IPS-18a (cell line): ENCODE data around the gene DENND4B.

Experiments used
- H3K27ac ChIP-seq: one replicate; pipeline ENCODE4 v1.5.1; 2013; ENCODE audit warnings: low read length
- H3K27me3 ChIP-seq: one replicate; pipeline ENCODE4 v1.6.1; 2013; ENCODE audit warnings: mild to moderate bottlenecking, low read length; ENCODE audit not compliant: control insufficient read depth, insufficient read depth
- H3K36me3 ChIP-seq: one replicate; pipeline ENCODE4 v1.6.1; 2013; ENCODE audit warnings: low read depth, low read length; ENCODE audit not compliant: control insufficient read depth
- H3K4me1 ChIP-seq: one replicate; pipeline ENCODE4 v1.6.1; 2013; ENCODE audit warnings: low read depth, low read length; ENCODE audit not compliant: control insufficient read depth
- H3K4me3 ChIP-seq: one replicate; pipeline ENCODE4 v1.5.1; 2013; ENCODE audit warnings: low read length
- H3K9ac ChIP-seq: one replicate; pipeline ENCODE4 v1.6.1; 2013; ENCODE audit warnings: mild to moderate bottlenecking, low read length, moderate library complexity
- H3K9me3 ChIP-seq: one replicate; pipeline ENCODE4 v1.6.1; 2013; ENCODE audit warnings: low read depth, low read length; ENCODE audit not compliant: control insufficient read depth

The DENND4B gene

GRCh38 chr1:153968000-153968363 lies 21.5 kb upstream of the DENND4B start:
- Histone ChIP-seq H3K9ac (peak overlapping the region; percentile 95), H3K27me3 (no peaks in the 10 kb centered on the region), H3K36me3 (no peaks in the 10 kb centered on the region), H3K9me3 (no peaks in the 10 kb centered on the region), H3K4me3 (peak overlapping the region; percentile 86), H3K4me1 (peaks cover 11% of the 10 kb centered on the region), H3K27ac (peak overlapping the region; percentile 90)

GRCh38 chr1:153967107-153967999 lies 20.8 kb upstream of the DENND4B start, which contains the start of gene CREB3L4:
CREB3L4 (plus strand) TSS chr1:153967902; CDS start chr1:153968526, 624 bp downstream.
- Histone ChIP-seq H3K9me3 (no peaks in the 10 kb centered on the region), H3K36me3 (no peaks in the 10 kb centered on the region), H3K27me3 (no peaks in the 10 kb centered on the region), H3K9ac (peak within 1 kb of the TSS; percentile 95), H3K4me1 (peaks cover 11% of the 10 kb centered on the region), H3K4me3 (peak within 1 kb of the TSS; percentile 86), H3K27ac (peak within 1 kb of the TSS; percentile 90)

DNA sequence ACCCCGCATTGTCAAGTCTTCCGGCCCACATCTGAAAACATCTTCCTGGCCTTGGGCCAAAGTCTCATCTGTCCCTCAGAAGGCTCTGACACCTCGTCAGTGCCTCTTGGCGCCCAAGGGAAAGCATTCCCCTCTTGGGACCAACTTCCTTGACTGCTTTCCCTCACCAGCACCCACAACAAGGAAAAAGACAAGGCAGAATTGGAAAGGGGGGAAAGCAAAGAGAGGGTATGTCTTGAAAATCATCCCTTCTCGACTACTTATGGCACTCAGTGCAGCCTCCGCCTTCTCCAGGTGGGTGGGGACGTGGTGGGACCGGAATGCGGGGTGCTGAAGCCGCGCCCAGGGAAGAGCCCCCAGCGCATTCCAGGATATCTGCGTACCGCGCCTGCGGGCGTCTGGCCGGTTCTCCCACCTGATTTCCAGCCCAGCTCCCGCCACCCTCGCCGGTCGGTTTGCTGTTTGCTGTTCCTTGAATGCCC lies 17.4 kb upstream of the DENND4B start:
- peaks cover 19% of the 10 kb centered on the region for H3K4me1 ChIP-seq
- H3K9ac ChIP-seq = peak overlapping the region; percentile 95
- H3K4me3 ChIP-seq = peak overlapping the region; percentile 96
- peaks cover 20% of the 10 kb centered on the region for H3K36me3 ChIP-seq
- H3K27ac ChIP-seq = peak overlapping the region; percentile 88
- no peaks in the 10 kb centered on the region for H3K27me3 ChIP-seq
- H3K9me3 ChIP-seq = no peaks in the 10 kb centered on the region

GRCh38 chr1:153963030-153963849 lies 16.7 kb upstream of the DENND4B start, which contains the start of gene SLC39A1:
SLC39A1 (minus strand) TSS chr1:153963537; CDS start chr1:153962715, 822 bp downstream.
- Histone ChIP-seq H3K27me3 (no peaks in the 10 kb centered on the region), H3K27ac (peak within 1 kb of the TSS; percentile 88), H3K9me3 (no peaks in the 10 kb centered on the region), H3K9ac (peak within 1 kb of the TSS; percentile 95), H3K4me1 (peaks cover 12% of the 10 kb centered on the region), H3K36me3 (peaks cover 20% of the 10 kb centered on the region), H3K4me3 (peak within 1 kb of the TSS; percentile 96)

GRCh38 chr1:153962088-153963029 lies 15.8 kb upstream of the DENND4B start:
- H3K36me3 ChIP-seq = peaks cover 20% of the 10 kb centered on the region
- H3K27ac ChIP-seq = peak overlapping the region; percentile 86
- peak overlapping the region; percentile 96 for H3K4me3 ChIP-seq
- no peaks in the 10 kb centered on the region for H3K9me3 ChIP-seq
- H3K9ac ChIP-seq = peak overlapping the region; percentile 95
- H3K27me3 ChIP-seq = no peaks in the 10 kb centered on the region
- peaks cover 13% of the 10 kb centered on the region for H3K4me1 ChIP-seq

DNA sequence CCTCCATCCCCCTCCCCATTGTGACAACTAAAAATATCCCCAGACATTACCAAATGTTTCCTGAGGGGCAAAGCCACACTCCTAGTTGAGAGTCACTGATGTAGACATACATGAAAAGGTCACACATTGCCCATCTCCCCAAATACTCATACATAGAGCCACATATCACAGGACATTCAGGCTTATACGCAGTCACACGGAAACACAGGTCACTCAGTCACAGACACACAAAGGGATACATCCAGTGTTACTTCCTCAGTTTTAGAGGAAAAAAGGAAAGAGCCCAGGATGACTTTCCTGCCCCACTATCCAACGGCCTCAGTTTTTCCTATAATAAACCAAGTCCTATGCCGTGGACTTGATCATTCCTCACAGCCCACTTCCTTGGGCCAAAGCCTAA lies 14.9 kb upstream of the DENND4B start:
- peak overlapping the region; percentile 95 for H3K9ac ChIP-seq
- H3K27me3 ChIP-seq = no peaks in the 10 kb centered on the region
- peaks cover 22% of the 10 kb centered on the region for H3K4me1 ChIP-seq
- H3K27ac ChIP-seq = no peak overlapping the region
- peak overlapping the region; percentile 96 for H3K4me3 ChIP-seq
- H3K9me3 ChIP-seq = no peaks in the 10 kb centered on the region
- H3K36me3 ChIP-seq = peaks cover 20% of the 10 kb centered on the region

GRCh38 chr1:153960206-153960605 lies 13.7 kb upstream of the DENND4B start:
- Histone ChIP-seq H3K4me1 (peaks cover 19% of the 10 kb centered on the region), H3K27me3 (no peaks in the 10 kb centered on the region), H3K9ac (no peak overlapping the region), H3K36me3 (peaks cover 20% of the 10 kb centered on the region), H3K4me3 (no peak overlapping the region), H3K9me3 (no peaks in the 10 kb centered on the region), H3K27ac (no peak overlapping the region)

DNA sequence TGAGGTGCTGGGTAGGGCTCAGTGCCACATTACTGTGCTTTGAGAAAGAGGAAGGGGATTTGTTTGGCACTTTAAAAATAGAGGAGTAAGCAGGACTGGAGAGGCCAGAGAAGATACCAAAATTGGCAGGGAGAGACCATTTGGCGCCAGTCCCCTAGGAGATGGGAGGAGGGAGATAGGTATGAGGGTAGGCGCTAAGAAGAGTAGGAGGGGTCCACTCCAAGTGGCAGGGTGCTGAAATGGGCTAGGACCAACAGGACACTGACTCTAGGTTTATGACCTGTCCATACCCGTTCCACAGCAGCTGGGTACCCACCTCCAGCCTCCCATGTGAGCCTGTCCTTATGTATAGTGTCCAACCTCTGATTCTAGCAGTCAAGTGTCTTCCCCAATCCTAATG lies 12.9 kb upstream of the DENND4B start:
- no peak overlapping the region for H3K4me3 ChIP-seq
- no peak overlapping the region for H3K27ac ChIP-seq
- no peaks in the 10 kb centered on the region for H3K9me3 ChIP-seq
- H3K9ac ChIP-seq = no peak overlapping the region
- H3K4me1 ChIP-seq = peaks cover 19% of the 10 kb centered on the region
- no peaks in the 10 kb centered on the region for H3K27me3 ChIP-seq
- H3K36me3 ChIP-seq = peaks cover 20% of the 10 kb centered on the region

- peaks cover 20% of the 10 kb centered on the region for H3K36me3 ChIP-seq
- H3K27me3 ChIP-seq = no peaks in the 10 kb centered on the region
- peaks cover 19% of the 10 kb centered on the region for H3K4me1 ChIP-seq
- no peak overlapping the region for H3K9ac ChIP-seq
- no peaks in the 10 kb centered on the region for H3K9me3 ChIP-seq
- peak overlapping the region; percentile 1 for H3K4me3 ChIP-seq
- H3K27ac ChIP-seq = no peak overlapping the region
Observed at GRCh38 chr1:153958961-153959260, 12.4 kb upstream of the DENND4B start.

- H3K27me3 ChIP-seq = no peaks in the 10 kb centered on the region
- peak within 1 kb of the TSS; percentile 71 for H3K9ac ChIP-seq
- H3K4me1 ChIP-seq = peaks cover 19% of the 10 kb centered on the region
- no peaks in the 10 kb centered on the region for H3K9me3 ChIP-seq
- H3K36me3 ChIP-seq = peaks cover 20% of the 10 kb centered on the region
- peak within 1 kb of the TSS; percentile 19 for H3K27ac ChIP-seq
- H3K4me3 ChIP-seq = peak within 1 kb of the TSS; percentile 90
Observed at GRCh38 chr1:153958111-153958960, 11.8 kb upstream of the DENND4B start, which contains the start of gene CRTC2. CRTC2 (minus strand) TSS chr1:153958612; CDS start chr1:153958497, 115 bp downstream.
